IPS-15b (cell line): ENCODE results near the gene TRMT2B.

Experiments
- H3K27me3 ChIP-seq: one replicate; pipeline ENCODE4 v1.6.1; 2013; ENCODE audit warnings: low read length; ENCODE audit not compliant: control insufficient read depth, insufficient read depth
- H3K36me3 ChIP-seq: one replicate; pipeline ENCODE4 v1.6.1; 2013; ENCODE audit warnings: low read length; ENCODE audit not compliant: control insufficient read depth, insufficient read depth
- H3K4me1 ChIP-seq: one replicate; pipeline ENCODE4 v1.6.1; 2013; ENCODE audit warnings: mild to moderate bottlenecking, low read length; ENCODE audit not compliant: control insufficient read depth, insufficient read depth
- H3K4me3 ChIP-seq: one replicate; pipeline ENCODE4 v1.5.1; 2013; ENCODE audit warnings: low read depth, low read length
- H3K9ac ChIP-seq: one replicate; pipeline ENCODE4 v1.6.1; 2013; ENCODE audit warnings: low read depth, mild to moderate bottlenecking, low read length
- H3K9me3 ChIP-seq: one replicate; pipeline ENCODE4 v1.6.1; 2013; ENCODE audit warnings: mild to moderate bottlenecking, low read length; ENCODE audit not compliant: control insufficient read depth, insufficient read depth

Gene TRMT2B, protein sequence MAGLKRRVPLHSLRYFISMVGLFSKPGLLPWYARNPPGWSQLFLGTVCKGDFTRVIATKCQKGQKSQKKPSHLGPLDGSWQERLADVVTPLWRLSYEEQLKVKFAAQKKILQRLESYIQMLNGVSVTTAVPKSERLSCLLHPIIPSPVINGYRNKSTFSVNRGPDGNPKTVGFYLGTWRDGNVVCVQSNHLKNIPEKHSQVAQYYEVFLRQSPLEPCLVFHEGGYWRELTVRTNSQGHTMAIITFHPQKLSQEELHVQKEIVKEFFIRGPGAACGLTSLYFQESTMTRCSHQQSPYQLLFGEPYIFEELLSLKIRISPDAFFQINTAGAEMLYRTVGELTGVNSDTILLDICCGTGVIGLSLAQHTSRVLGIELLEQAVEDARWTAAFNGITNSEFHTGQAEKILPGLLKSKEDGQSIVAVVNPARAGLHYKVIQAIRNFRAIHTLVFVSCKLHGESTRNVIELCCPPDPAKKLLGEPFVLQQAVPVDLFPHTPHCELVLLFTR

DNA sequence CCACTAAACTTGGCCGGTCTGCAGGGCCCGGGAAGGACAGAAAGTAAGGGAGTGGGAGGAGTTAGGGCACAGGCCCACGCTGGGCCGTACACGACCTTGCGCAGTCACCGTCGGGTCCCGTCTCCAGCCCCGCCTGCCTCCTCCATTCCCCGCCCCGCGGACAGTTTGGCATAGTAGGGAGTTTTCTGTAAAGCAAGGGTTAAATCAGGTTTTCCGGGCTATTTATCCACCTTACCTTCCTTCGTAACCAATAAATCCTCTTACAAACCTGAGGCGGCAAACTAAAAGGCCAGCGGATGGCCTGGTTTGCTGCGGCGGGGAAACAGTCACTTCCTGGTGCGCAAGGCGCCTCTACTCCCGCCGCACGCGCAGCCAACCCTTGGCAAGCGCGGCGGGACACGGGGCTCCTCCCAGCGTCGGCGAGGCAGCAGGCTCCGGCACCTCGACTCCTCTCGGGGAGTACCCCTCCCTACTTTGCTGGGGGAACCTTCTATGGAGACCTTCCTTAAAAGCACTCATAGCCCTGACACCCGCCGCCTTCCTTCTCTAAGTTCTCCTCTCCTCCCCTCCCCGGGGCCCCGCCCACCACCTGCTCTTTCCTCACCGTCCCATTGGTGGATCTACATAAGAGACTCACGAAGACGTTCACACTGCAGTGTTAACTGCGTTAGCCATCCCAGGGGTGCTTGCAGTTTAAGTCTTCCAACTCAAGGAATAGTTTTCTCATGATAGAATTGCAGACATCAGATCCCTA lies at the start of gene TRMT2B:
TRMT2B (minus strand) TSS at position 563 of the 754 bp plus-strand sequence. CDS start 9,822 bp downstream, outside the sequence.
- Histone ChIP-seq H3K9me3 (no peaks in the 10 kb centered on the region), H3K4me1 (no peaks in the 10 kb centered on the region), H3K4me3 (peak within 1 kb of the TSS; percentile 71)

GRCh38 chrX:101097546-101098453 lies 45.9 kb upstream of the TRMT2B start, which contains the start of gene CENPI:
TSS of gene CENPI (plus strand) at chrX:101098204. CDS start at chrX:101101071, 2,867 bp downstream.
- Histone ChIP-seq H3K9me3 (no peaks in the 10 kb centered on the region), H3K36me3 (peaks cover 5% of the 10 kb centered on the region), H3K4me1 (no peaks in the 10 kb centered on the region), H3K27me3 (no peaks in the 10 kb centered on the region), H3K4me3 (peak within 1 kb of the TSS; percentile 66), H3K9ac (peak within 1 kb of the TSS; percentile 41)

More for the DNA sequence above, at the start of gene TRMT2B:
- H3K36me3 ChIP-seq = no peaks in the 10 kb centered on the region
- H3K27me3 ChIP-seq = no peaks in the 10 kb centered on the region
- peak within 1 kb of the TSS; percentile 89 for H3K9ac ChIP-seq

GRCh38 chrX:101091817-101092216 lies 39.9 kb upstream of the TRMT2B start:
- no peak overlapping the region for H3K4me3 ChIP-seq
- H3K9ac ChIP-seq = no peak overlapping the region
- H3K4me1 ChIP-seq = no peaks in the 10 kb centered on the region
- H3K27me3 ChIP-seq = no peaks in the 10 kb centered on the region
- H3K36me3 ChIP-seq = no peaks in the 10 kb centered on the region
- H3K9me3 ChIP-seq = no peaks in the 10 kb centered on the region

DNA sequence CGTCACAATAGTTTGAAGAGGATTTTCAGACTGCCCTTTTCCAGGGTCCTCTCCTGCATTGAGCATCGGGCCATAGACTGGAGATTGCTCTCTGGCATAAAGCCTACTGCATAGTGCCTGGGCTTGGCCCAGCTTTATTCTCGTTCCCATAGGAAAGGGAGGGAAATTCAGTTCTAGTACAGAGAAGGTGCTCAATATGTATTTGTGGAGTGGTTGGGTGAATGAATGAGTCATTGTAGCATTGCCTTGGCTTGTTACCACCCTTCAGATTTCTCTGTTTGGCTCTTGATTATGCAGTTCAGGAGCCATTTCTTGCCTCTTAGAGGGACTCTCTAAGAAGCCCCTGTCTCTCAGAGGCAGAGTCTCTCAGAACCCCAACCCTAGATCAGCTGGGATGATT lies 29.3 kb upstream of the TRMT2B start:
- Histone ChIP-seq H3K27me3 (peaks cover 5% of the 10 kb centered on the region), H3K9ac (no peak overlapping the region), H3K9me3 (no peaks in the 10 kb centered on the region), H3K4me3 (no peak overlapping the region), H3K4me1 (peaks cover 2% of the 10 kb centered on the region), H3K36me3 (no peaks in the 10 kb centered on the region)

DNA sequence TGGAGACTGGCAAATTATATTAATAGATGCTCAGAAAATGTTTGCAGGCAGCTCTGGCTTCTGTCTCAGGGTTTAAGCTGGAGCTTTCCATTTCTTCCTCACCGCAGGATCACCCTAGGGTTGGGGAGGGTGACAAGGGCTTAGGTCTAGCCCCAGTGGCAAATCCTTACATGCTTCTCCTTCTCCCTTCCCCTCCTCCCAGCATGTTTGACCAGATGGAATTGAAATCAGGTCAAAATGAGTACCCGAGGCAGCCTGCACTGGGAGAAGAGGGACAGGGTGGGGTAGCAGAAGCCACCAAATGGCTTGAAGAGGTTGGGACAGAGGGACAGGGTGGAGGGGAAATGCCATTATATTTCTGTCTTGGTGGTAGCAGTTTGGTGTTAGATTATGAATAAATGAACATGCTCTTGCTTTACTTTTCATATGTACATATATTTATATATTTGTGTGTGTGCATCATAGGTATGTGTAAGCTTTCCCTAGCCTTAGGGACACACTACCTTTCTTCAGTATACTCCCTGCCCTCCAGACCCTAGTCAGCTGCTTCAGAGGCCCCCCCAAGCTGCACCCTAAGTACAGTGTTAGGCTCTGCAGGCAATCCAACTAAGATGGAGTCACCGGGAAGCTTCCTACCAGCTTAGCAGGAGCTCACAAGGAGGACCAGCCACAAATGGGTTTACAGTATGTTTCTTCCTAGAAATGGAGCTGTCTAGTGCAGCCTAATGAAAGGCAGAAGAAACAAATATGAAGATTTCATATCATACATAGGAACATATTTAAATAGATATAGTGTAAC lies 28.6 kb upstream of the TRMT2B start:
- Histone ChIP-seq H3K9me3 (no peaks in the 10 kb centered on the region), H3K9ac (no peak overlapping the region), H3K27me3 (peaks cover 5% of the 10 kb centered on the region), H3K4me1 (peaks cover 2% of the 10 kb centered on the region), H3K4me3 (peak overlapping the region; percentile 65), H3K36me3 (no peaks in the 10 kb centered on the region)

DNA sequence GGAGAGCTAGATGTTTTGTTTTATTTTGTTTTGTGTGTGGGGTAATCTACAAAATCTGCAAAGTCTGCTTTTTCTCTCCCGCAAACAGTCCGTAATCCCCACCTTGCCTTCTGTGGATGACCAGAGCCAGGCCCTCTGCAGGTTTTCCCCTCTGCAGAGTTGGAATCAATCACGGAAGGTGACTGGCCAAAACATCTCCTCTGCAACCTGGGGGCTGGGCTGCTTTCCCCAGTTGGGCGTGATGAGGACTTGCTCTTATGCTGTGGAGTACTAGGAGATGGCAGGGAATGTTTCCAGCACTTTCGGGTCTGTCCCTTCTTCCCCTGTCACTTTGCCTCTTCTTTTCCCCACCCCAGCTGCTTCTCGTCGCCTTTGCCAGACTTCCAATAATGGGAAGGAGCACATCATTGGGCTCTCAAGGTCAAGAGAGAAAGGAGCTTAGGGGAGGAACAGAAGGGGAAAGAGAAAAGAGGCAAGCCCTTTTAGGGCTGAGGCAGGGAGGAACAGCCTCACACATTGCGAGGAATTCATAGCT lies 27.9 kb upstream of the TRMT2B start:
- H3K9me3 ChIP-seq = no peaks in the 10 kb centered on the region
- H3K36me3 ChIP-seq = no peaks in the 10 kb centered on the region
- H3K27me3 ChIP-seq = peaks cover 5% of the 10 kb centered on the region
- H3K9ac ChIP-seq = no peak overlapping the region
- H3K4me1 ChIP-seq = peaks cover 2% of the 10 kb centered on the region
- H3K4me3 ChIP-seq = peak overlapping the region; percentile 65

DNA sequence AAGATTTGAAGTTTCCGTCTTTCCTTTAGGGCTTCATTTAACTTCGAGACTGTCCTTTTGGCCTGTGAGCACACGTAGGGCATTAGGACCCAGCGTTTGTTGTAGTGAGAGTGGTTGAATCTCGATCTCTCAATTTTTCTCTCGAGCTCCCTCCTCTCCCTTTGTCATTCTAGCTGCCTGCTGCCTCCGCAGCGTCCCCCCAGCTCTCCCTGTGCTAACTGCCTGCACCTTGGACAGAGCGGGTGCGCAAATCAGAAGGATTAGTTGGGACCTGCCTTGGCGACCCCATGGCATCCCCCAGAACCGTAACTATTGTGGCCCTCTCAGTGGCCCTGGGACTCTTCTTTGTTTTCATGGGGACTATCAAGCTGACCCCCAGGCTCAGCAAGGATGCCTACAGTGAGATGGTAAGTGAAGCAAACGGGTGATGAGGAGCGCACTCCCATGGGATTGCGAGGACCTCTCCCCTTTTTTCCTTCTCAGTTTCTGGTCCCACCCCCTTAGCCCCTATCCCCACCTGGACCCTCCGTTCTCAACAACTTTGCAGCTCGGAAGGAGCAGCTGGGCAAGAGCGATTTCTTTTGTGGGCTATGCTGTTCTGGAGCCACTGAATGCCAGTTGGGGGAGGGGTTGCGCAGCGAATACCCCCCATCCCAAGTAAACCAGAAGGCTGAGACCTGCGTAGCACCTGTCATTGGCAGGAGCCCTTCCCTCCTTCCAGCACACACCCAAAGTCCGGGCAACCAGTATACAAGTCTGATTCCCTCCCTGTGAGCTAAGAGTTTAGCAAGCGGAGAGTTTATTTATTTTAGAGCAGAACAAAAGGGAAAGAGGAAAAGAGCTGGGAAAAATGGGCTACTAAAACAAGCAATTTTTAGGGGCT lies 27.0 kb upstream of the TRMT2B start, which contains the start of gene TMEM35A:
TMEM35A (plus strand) TSS at position 164 of the 883 bp plus-strand sequence; CDS start at position 288, 124 bp downstream.
- peaks cover 5% of the 10 kb centered on the region for H3K27me3 ChIP-seq
- no peak within 1 kb of the TSS for H3K9ac ChIP-seq
- peak within 1 kb of the TSS; percentile 65 for H3K4me3 ChIP-seq
- no peaks in the 10 kb centered on the region for H3K36me3 ChIP-seq
- H3K9me3 ChIP-seq = no peaks in the 10 kb centered on the region
- peaks cover 2% of the 10 kb centered on the region for H3K4me1 ChIP-seq

GRCh38 chrX:101071582-101071981 lies 19.7 kb upstream of the TRMT2B start:
- H3K4me3 ChIP-seq = no peak overlapping the region
- H3K9me3 ChIP-seq = no peaks in the 10 kb centered on the region
- H3K36me3 ChIP-seq = no peaks in the 10 kb centered on the region
- no peaks in the 10 kb centered on the region for H3K27me3 ChIP-seq
- H3K9ac ChIP-seq = no peak overlapping the region
- no peaks in the 10 kb centered on the region for H3K4me1 ChIP-seq

GRCh38 chrX:101062176-101062575 lies 10.3 kb upstream of the TRMT2B start:
- no peaks in the 10 kb centered on the region for H3K9me3 ChIP-seq
- no peaks in the 10 kb centered on the region for H3K4me1 ChIP-seq
- H3K36me3 ChIP-seq = no peaks in the 10 kb centered on the region
- H3K9ac ChIP-seq = no peak overlapping the region
- H3K27me3 ChIP-seq = no peaks in the 10 kb centered on the region
- no peak overlapping the region for H3K4me3 ChIP-seq
